Measurements from ENCODE around the gene CCP110. TPM values are rescaled to one million over a fixed set of nuclear protein-coding genes. Genes with fewer than 3 reads are reported as not detected.

The CCP110 gene
- total RNA-seq, 2 donors from 2014 or later = 9.6 to 16.2 TPM

GRCh38 chr16:19499481-19499880, 24.3 kb upstream of the CCP110 start:
- H3K9me3 ChIP-seq = no peaks in the 10 kb centered on the region
- peaks cover 16 to 17% of the 10 kb centered on the region in 2 donors for H3K36me3 ChIP-seq (replicated peaks in 1 of 2; ENCODE audit: insufficient read depth in 1 of 2, low read depth in 2 of 2)
- H3K27ac ChIP-seq = no peak overlapping the region
- 80 to 85% methylated on average over 3 of the region's 3 CpGs for WGBS, 2 donors
- H3K27me3 ChIP-seq = no peaks in the 10 kb centered on the region
- no peak overlapping the region for H3K4me3 ChIP-seq
- no peaks in the 10 kb centered on the region for H3K4me1 ChIP-seq
- TF ChIP-seq CTCF (IDR thresholded peaks at IDR 0.05) (no peak), POLR2A (IDR thresholded peaks at IDR 0.05) (no peak)
- DNase-seq (no peak), ATAC-seq (no peak)
- intact Hi-C loops (cut with DNase I) = loop anchor here (10.0 kb wide), 1 partner anchor 415 kb away; no protein-coding TSS in a partner anchor

- peak; percentile 65 to 78 (median 70) for TF ChIP-seq CTCF (IDR thresholded peaks at IDR 0.05)
- TF ChIP-seq POLR2A (IDR thresholded peaks at IDR 0.05) = no peak
- Histone ChIP-seq H3K27ac (no peak overlapping the region), H3K27me3 (no peaks in the 10 kb centered on the region), H3K9me3 (no peaks in the 10 kb centered on the region), H3K36me3 (replicated peaks in 1 of 2; ENCODE audit: insufficient read depth in 1 of 2, low read depth in 2 of 2) (peaks cover 17 to 21% of the 10 kb centered on the region in 2 donors), H3K4me1 (no peaks in the 10 kb centered on the region), H3K4me3 (no peak overlapping the region)
- ATAC-seq (peak; percentile 75), DNase-seq (peak; percentile 75 to 80 (median 79))
- 79 to 94% methylated on average over 3 of the region's 3 CpGs for WGBS, 2 donors
- intact Hi-C loops (cut with DNase I) = loop anchor here (5.0 kb wide), 1 partner anchor 105 kb away; no protein-coding TSS in a partner anchor
Observed at GRCh38 chr16:19502395-19503131, 21.2 kb upstream of the CCP110 start.

- no peaks in the 10 kb centered on the region for H3K27me3 ChIP-seq
- intact Hi-C loops (cut with DNase I) = loop anchor here (5.0 kb wide), 1 partner anchor 106 kb away; no protein-coding TSS in a partner anchor
- peak overlapping the region in 2 of 4 donors; percentile 42 to 48 for H3K27ac ChIP-seq
- WGBS, 2 donors = 79 to 84% methylated on average over 5 of the region's 5 CpGs
- peaks cover 17 to 23% of the 10 kb centered on the region in 2 donors for H3K36me3 ChIP-seq (replicated peaks in 1 of 2; ENCODE audit: insufficient read depth in 1 of 2, low read depth in 2 of 2)
- H3K9me3 ChIP-seq = no peaks in the 10 kb centered on the region
- ATAC-seq (peak; percentile 54), DNase-seq (peak in 2 of 4 donors; percentile 29 to 33)
- TF ChIP-seq POLR2A (IDR thresholded peaks at IDR 0.05) (no peak), CTCF (IDR thresholded peaks at IDR 0.05) (no peak)
- H3K4me3 ChIP-seq = no peak overlapping the region
- H3K4me1 ChIP-seq = no peaks in the 10 kb centered on the region
Observed at GRCh38 chr16:19503461-19504075, 20.2 kb upstream of the CCP110 start.

GRCh38 chr16:19505600-19506303, 18.0 kb upstream of the CCP110 start:
- intact Hi-C loops (cut with DNase I) = no loop called here
- no peaks in the 10 kb centered on the region for H3K27me3 ChIP-seq
- no peak for ATAC-seq
- no peaks in the 10 kb centered on the region for H3K9me3 ChIP-seq
- H3K27ac ChIP-seq = peak overlapping the region in 1 of 4 donors; percentile 3
- DNase-seq = no peak
- H3K36me3 ChIP-seq (replicated peaks in 1 of 2; ENCODE audit: insufficient read depth in 1 of 2, low read depth in 2 of 2) = peaks cover 13 to 25% of the 10 kb centered on the region in 2 donors
- no peak overlapping the region for H3K4me3 ChIP-seq
- TF ChIP-seq POLR2A (IDR thresholded peaks at IDR 0.05) = no peak
- no peak for TF ChIP-seq CTCF (IDR thresholded peaks at IDR 0.05)
- H3K4me1 ChIP-seq = no peaks in the 10 kb centered on the region
- 76 to 79% methylated on average over 5 of the region's 5 CpGs for WGBS, 2 donors

Data from body of pancreas (tissue), 4 donors.